SU-DHL-6 (cell line): ENCODE measurements around the gene VWA1.

Experiments
- H2AFZ ChIP-seq: fragments of 200-600 bp; sonication (generic); 2 replicates; pipeline ENCODE4 v1.6.1; 2014; ENCODE audit warnings: low read depth, mild to moderate bottlenecking, moderate library complexity, mixed read lengths, antibody characterized with exemption, low read length; ENCODE audit not compliant: severe bottlenecking
- H3F3A ChIP-seq: fragments of 200-600 bp; shearing (Covaris generic); 2 replicates; pipeline ENCODE4 v1.6.0; 2016; ENCODE audit warnings: antibody characterized with exemption, mild to moderate bottlenecking; ENCODE audit not compliant: insufficient read depth
- H3K27ac ChIP-seq: fragments of 200-600 bp; sonication (generic); 2 replicates; pipeline ENCODE4 v1.5.1; 2016; ENCODE audit warnings: low read depth, mild to moderate bottlenecking, low read length, moderate library complexity, mixed read lengths
- H3K27me3 ChIP-seq: fragments of 200-600 bp; sonication (generic), shearing (Covaris generic); 2 replicates; pipeline ENCODE4 v1.6.0; 2014; ENCODE audit warnings: mild to moderate bottlenecking, low read length
- H3K36me3 ChIP-seq: fragments of 200-600 bp; sonication (generic); 2 replicates; pipeline ENCODE4 v1.6.1; 2014; ENCODE audit warnings: mild to moderate bottlenecking, low read length, mixed read lengths
- H3K4me2 ChIP-seq: fragments of 300-600, 200-600 bp; shearing (Covaris generic), sonication (generic); 2 replicates; pipeline ENCODE4 v1.6.0; 2014; ENCODE audit warnings: low read length, low read depth, mild to moderate bottlenecking; ENCODE audit not compliant: poor library complexity, severe bottlenecking
- H3K4me3 ChIP-seq: fragments of 200-600 bp; sonication (generic); 2 replicates; pipeline ENCODE4 v1.5.1; 2014; ENCODE audit warnings: antibody characterized with exemption, low read length, mild to moderate bottlenecking, mixed read lengths; ENCODE audit not compliant: insufficient read depth, poor library complexity, severe bottlenecking
- H3K79me2 ChIP-seq: fragments of 200-600 bp; sonication (generic); 2 replicates; pipeline ENCODE4 v1.6.1; 2014; ENCODE audit warnings: mild to moderate bottlenecking, low read length, moderate library complexity; ENCODE audit not compliant: insufficient read depth
- H3K9ac ChIP-seq: fragments of 200-600 bp; sonication (generic); 2 replicates; pipeline ENCODE4 v1.7.0; 2014; ENCODE audit warnings: mild to moderate bottlenecking, low read length
- H3K9me2 ChIP-seq: fragments of 200-600 bp; sonication (generic); replicated peaks from 2 replicates; pipeline ENCODE4 v1.6.1; 2014; ENCODE audit warnings: low read length; ENCODE audit not compliant: insufficient read depth
- H3K9me3 ChIP-seq: fragments of 200-600 bp; sonication (generic); 2 replicates; pipeline ENCODE4 v1.6.1; 2014; ENCODE audit warnings: low read length, mixed read lengths; ENCODE audit not compliant: insufficient read depth
- H4K20me1 ChIP-seq: fragments of 200-600 bp; sonication (generic); 2 replicates; pipeline ENCODE4 v1.6.1; 2014; ENCODE audit warnings: low read depth, mild to moderate bottlenecking, antibody characterized with exemption, low read length, moderate library complexity, mixed read lengths
- CTCF ChIP-seq: fragments of 200-600 bp; sonication (generic); IDR thresholded peaks from one replicate; pipeline ENCODE4 v1.5.1; 2017; ENCODE audit warnings: antibody characterized with exemption, mild to moderate bottlenecking, low read length, moderate library complexity; ENCODE audit not compliant: insufficient read depth, poor library complexity, severe bottlenecking
- EZH2phosphoT487 ChIP-seq: fragments of 200-600 bp; sonication (generic), shearing (Covaris generic); conservative IDR thresholded peaks from 2 replicates; pipeline ENCODE4 v1.6.1; 2018; ENCODE audit warnings: mild to moderate bottlenecking, antibody characterized with exemption, low read length, moderate library complexity, mixed read lengths

Gene VWA1

GRCh38 chr1:1419363-1419812 lies 16.1 kb upstream of the VWA1 start:
- Histone ChIP-seq H3F3A (no peaks in the 10 kb centered on the region), H3K9ac (no peak overlapping the region), H2AFZ (no peak overlapping the region), H3K4me2 (no peak overlapping the region), H3K36me3 (no peaks in the 10 kb centered on the region), H3K9me3 (no peaks in the 10 kb centered on the region), H3K27ac (no peak overlapping the region), H3K79me2 (no peaks in the 10 kb centered on the region), H3K4me3 (no peak overlapping the region), H3K27me3 (no peaks in the 10 kb centered on the region), H3K9me2 (no peaks in the 10 kb centered on the region), H4K20me1 (no peaks in the 10 kb centered on the region)
- TF ChIP-seq CTCF: no peak

GRCh38 chr1:1419813-1420653 lies 15.5 kb upstream of the VWA1 start:
- H3K4me3 ChIP-seq: no peak overlapping the region

GRCh38 chr1:1420654-1421141 lies 14.8 kb upstream of the VWA1 start:
- TF ChIP-seq CTCF (no peak), EZH2phosphoT487 (no peak)
- no peaks in the 10 kb centered on the region for H3K36me3 ChIP-seq
- no peaks in the 10 kb centered on the region for H3F3A ChIP-seq
- H3K9me3 ChIP-seq: no peaks in the 10 kb centered on the region
- no peaks in the 10 kb centered on the region for H3K27me3 ChIP-seq
- H3K27ac ChIP-seq: no peak overlapping the region
- no peak overlapping the region for H2AFZ ChIP-seq
- H3K9me2 ChIP-seq: no peaks in the 10 kb centered on the region
- H3K79me2 ChIP-seq: no peaks in the 10 kb centered on the region
- no peak overlapping the region for H3K4me2 ChIP-seq
- no peak overlapping the region for H3K9ac ChIP-seq
- no peaks in the 10 kb centered on the region for H4K20me1 ChIP-seq
- H3K4me3 ChIP-seq: no peak overlapping the region

More at GRCh38 chr1:1419813-1420653, 15.5 kb upstream of the VWA1 start:
- no peaks in the 10 kb centered on the region for H3K9me2 ChIP-seq
- no peak overlapping the region for H3K27ac ChIP-seq
- H3K4me2 ChIP-seq: no peak overlapping the region
- H3F3A ChIP-seq: no peaks in the 10 kb centered on the region
- TF ChIP-seq EZH2phosphoT487 (no peak), CTCF (no peak)
- H3K9ac ChIP-seq: no peak overlapping the region
- H3K36me3 ChIP-seq: no peaks in the 10 kb centered on the region
- no peaks in the 10 kb centered on the region for H3K79me2 ChIP-seq
- no peak overlapping the region for H2AFZ ChIP-seq
- no peaks in the 10 kb centered on the region for H3K27me3 ChIP-seq
- H4K20me1 ChIP-seq: no peaks in the 10 kb centered on the region
- H3K9me3 ChIP-seq: no peaks in the 10 kb centered on the region
